Loucy (cell line): ENCODE data around the gene ZNF22.

Experiments
- H2AFZ ChIP-seq: fragments of 200-600 bp; sonication (generic); 2 replicates; pipeline ENCODE4 v1.6.0; 2016; ENCODE audit warnings: antibody characterized with exemption, mild to moderate bottlenecking, low read length, moderate library complexity
- H3F3A ChIP-seq: fragments of 200-600 bp; 2 replicates; pipeline ENCODE4 v1.6.0; 2016; ENCODE audit warnings: antibody characterized with exemption, low read depth, mild to moderate bottlenecking
- H3K27me3 ChIP-seq: fragments of 200-600 bp; sonication (generic); 2 replicates; pipeline ENCODE4 v1.6.1; 2014; ENCODE audit warnings: low read length, mild to moderate bottlenecking; ENCODE audit not compliant: insufficient read depth, poor library complexity, severe bottlenecking
- H3K36me3 ChIP-seq: fragments of 200-600 bp; sonication (generic); 2 replicates; pipeline ENCODE4 v1.6.1; 2016; ENCODE audit warnings: low read length; ENCODE audit not compliant: insufficient read depth
- H3K4me1 ChIP-seq: fragments of 200-600 bp; sonication (generic); 2 replicates; pipeline ENCODE4 v1.5.1; 2014; ENCODE audit warnings: low read length, mild to moderate bottlenecking; ENCODE audit not compliant: insufficient read depth, poor library complexity, severe bottlenecking
- H3K4me2 ChIP-seq: fragments of 200-600 bp; sonication (generic); 2 replicates; pipeline ENCODE4 v1.6.0; 2014; ENCODE audit warnings: antibody characterized with exemption, low read length, low read depth, mild to moderate bottlenecking; ENCODE audit not compliant: poor library complexity, severe bottlenecking
- H3K4me3 ChIP-seq: fragments of 200-600 bp; sonication (generic); 2 replicates; pipeline ENCODE4 v1.5.1; 2014; ENCODE audit warnings: low read length, mild to moderate bottlenecking, mixed read lengths; ENCODE audit not compliant: poor library complexity, severe bottlenecking
- H3K79me2 ChIP-seq: fragments of 200-600 bp; sonication (generic); 2 replicates; pipeline ENCODE4 v1.6.1; 2014; ENCODE audit warnings: low read length; ENCODE audit not compliant: insufficient read depth
- H3K9ac ChIP-seq: fragments of 200-600 bp; sonication (generic); 2 replicates; pipeline ENCODE4 v1.6.0; 2014; ENCODE audit warnings: mild to moderate bottlenecking, low read depth, low read length, moderate library complexity; ENCODE audit not compliant: poor library complexity, severe bottlenecking
- H3K9me2 ChIP-seq: fragments of 200-600 bp; sonication (generic); replicated peaks from 2 replicates; pipeline ENCODE4 v1.6.1; 2016; ENCODE audit warnings: low read depth, low read length, mixed read lengths
- H3K9me3 ChIP-seq: fragments of 200-600 bp; sonication (generic); 2 replicates; pipeline ENCODE4 v1.6.1; 2014; ENCODE audit warnings: mild to moderate bottlenecking, antibody characterized with exemption, low read length, low read depth; ENCODE audit not compliant: insufficient read depth
- H4K20me1 ChIP-seq: fragments of 200-600 bp; sonication (generic); 2 replicates; pipeline ENCODE4 v1.6.0; 2014; ENCODE audit warnings: antibody characterized with exemption, low read length, mild to moderate bottlenecking; ENCODE audit not compliant: insufficient read depth, poor library complexity, severe bottlenecking
- CTCF ChIP-seq: fragments of 200-600 bp; sonication (generic); conservative IDR thresholded peaks from 2 replicates; pipeline ENCODE4 v1.5.1; 2014; ENCODE audit warnings: mild to moderate bottlenecking, antibody characterized with exemption, low read length
- EZH2phosphoT487 ChIP-seq: fragments of 200-600 bp; IDR thresholded peaks from 2 replicates; pipeline ENCODE4 v1.6.1; 2018; ENCODE audit warnings: antibody characterized with exemption, mild to moderate bottlenecking, moderate library complexity, borderline replicate concordance

The ZNF22 gene

GRCh38 chr10:44974082-44974627 is 26.6 kb upstream of the ZNF22 start:
- Histone ChIP-seq H3K36me3 (no peaks in the 10 kb centered on the region), H2AFZ (peak overlapping the region; percentile 73), H3K79me2 (no peaks in the 10 kb centered on the region), H4K20me1 (no peaks in the 10 kb centered on the region), H3K27me3 (no peaks in the 10 kb centered on the region), H3K9me3 (no peaks in the 10 kb centered on the region), H3K9ac (peak overlapping the region; percentile 85), H3K9me2 (no peaks in the 10 kb centered on the region), H3K4me2 (peak overlapping the region; percentile 79), H3F3A (no peaks in the 10 kb centered on the region), H3K4me1 (peaks cover 40% of the 10 kb centered on the region), H3K4me3 (peak overlapping the region; percentile 72)
- no peak for TF ChIP-seq EZH2phosphoT487
- no peak for TF ChIP-seq CTCF

- Histone ChIP-seq H3K9me2 (no peaks in the 10 kb centered on the region), H3K4me3 (peak overlapping the region; percentile 72), H3K4me1 (peaks cover 38% of the 10 kb centered on the region), H3K36me3 (no peaks in the 10 kb centered on the region), H2AFZ (peak overlapping the region; percentile 73), H3K27me3 (no peaks in the 10 kb centered on the region), H3K79me2 (no peaks in the 10 kb centered on the region), H3K9me3 (no peaks in the 10 kb centered on the region), H3F3A (no peaks in the 10 kb centered on the region), H3K4me2 (peak overlapping the region; percentile 79), H3K9ac (peak overlapping the region; percentile 85), H4K20me1 (no peaks in the 10 kb centered on the region)
- TF ChIP-seq EZH2phosphoT487: no peak
- peak; percentile 84 for TF ChIP-seq CTCF
These were observed 25.9 kb upstream of the ZNF22 start for GRCh38 chr10:44974628-44975430.

- TF ChIP-seq EZH2phosphoT487: no peak
- no peak for TF ChIP-seq CTCF
These were observed 25.0 kb upstream of the ZNF22 start for GRCh38 chr10:44975431-44976331.

More at GRCh38 chr10:44975431-44976331, 25.0 kb upstream of the ZNF22 start:
- no peaks in the 10 kb centered on the region for H3K36me3 ChIP-seq
- no peaks in the 10 kb centered on the region for H3K9me3 ChIP-seq
- peak overlapping the region; percentile 62 for H3K4me2 ChIP-seq
- no peaks in the 10 kb centered on the region for H4K20me1 ChIP-seq
- peak overlapping the region; percentile 85 for H3K9ac ChIP-seq
- no peaks in the 10 kb centered on the region for H3K27me3 ChIP-seq
- no peak overlapping the region for H2AFZ ChIP-seq
- H3K4me3 ChIP-seq: peak overlapping the region; percentile 41
- no peaks in the 10 kb centered on the region for H3F3A ChIP-seq
- H3K9me2 ChIP-seq: no peaks in the 10 kb centered on the region
- no peaks in the 10 kb centered on the region for H3K79me2 ChIP-seq
- H3K4me1 ChIP-seq: peaks cover 42% of the 10 kb centered on the region
